GM23248 (cell line): Measurements from ENCODE around the gene UBE2S.

Source experiments
- EZH2 ChIP-seq: fragments of 200-600 bp; sonication (generic); IDR thresholded peaks from 2 replicates; pipeline ENCODE4 v1.6.1; 2018; ENCODE audit warnings: antibody characterized with exemption, mild to moderate bottlenecking; ENCODE audit not compliant: insufficient read depth, poor library complexity, severe bottlenecking
- EZH2phosphoT487 ChIP-seq: fragments of 200-600 bp; sonication (generic); IDR thresholded peaks from 2 replicates; pipeline ENCODE4 v1.6.1; 2018; ENCODE audit warnings: antibody characterized with exemption, moderate library complexity, mild to moderate bottlenecking, low read depth; ENCODE audit not compliant: insufficient read depth

GRCh38 chr19:55385724-55386492 is 21.7 kb downstream of the UBE2S start, which contains the start of gene RPL28:
- TF ChIP-seq EZH2phosphoT487 (no peak), EZH2 (no peak)
